Fibroblast of lung (primary cell): ENCODE data around the gene AK8. TPM values are rescaled to one million over a fixed set of nuclear protein-coding genes. Genes with fewer than 3 reads are reported as not detected.

Experiments used
- DNase-seq, 2 donors: peaks; one replicate each; pipeline versions ENCODE4 v3.0.0 to v3.0.0-alpha.2; 2010; ENCODE audit warnings: low read depth in 2 of 2
- H2AFZ ChIP-seq: 2 replicates; pipeline ENCODE4 v1.5.1; 2012; ENCODE audit warnings: low read length, control low read depth, inconsistent platforms
- H3K27ac ChIP-seq: 2 replicates; pipeline ENCODE4 v1.5.1; 2011; ENCODE audit warnings: low read length, control low read depth; ENCODE audit not compliant: insufficient read depth
- H3K27me3 ChIP-seq: 2 replicates; pipeline ENCODE4 v1.5.1; 2011; ENCODE audit warnings: mild to moderate bottlenecking, low read length; ENCODE audit not compliant: control insufficient read depth, insufficient read depth
- H3K36me3 ChIP-seq: 2 replicates; pipeline ENCODE4 v1.5.1; 2011; ENCODE audit warnings: low read length; ENCODE audit not compliant: control insufficient read depth, insufficient read depth
- H3K4me1 ChIP-seq: 2 replicates; pipeline ENCODE4 v1.5.1; 2011; ENCODE audit warnings: low read length; ENCODE audit not compliant: control insufficient read depth, insufficient read depth; ENCODE audit errors: extremely low read depth
- H3K4me2 ChIP-seq: 2 replicates; pipeline ENCODE4 v1.5.1; 2011; ENCODE audit warnings: low read length, control low read depth; ENCODE audit not compliant: insufficient read depth; ENCODE audit errors: extremely low read depth
- H3K4me3 ChIP-seq, 4 experiments: fragments of 200-600 bp in 1 of 4; sonication (generic) in 1 of 4; replicated peaks in 1 of 4; 2 replicates each; pipeline ENCODE4 v1.5.1; 2011 to 2016; ENCODE audit warnings: low read length in 4 of 4, low read depth in 3 of 4, mild to moderate bottlenecking in 3 of 4, control low read depth in 2 of 4, inconsistent platforms in 1 of 4, mixed read lengths in 1 of 4; ENCODE audit not compliant: insufficient read depth in 1 of 4; ENCODE audit errors: control extremely low read depth in 1 of 4
- H3K79me2 ChIP-seq: 2 replicates; pipeline ENCODE4 v1.5.1; 2012; ENCODE audit warnings: mild to moderate bottlenecking, low read length, inconsistent platforms; ENCODE audit not compliant: control insufficient read depth, insufficient read depth
- H3K9ac ChIP-seq: 2 replicates; pipeline ENCODE4 v1.5.1; 2011; ENCODE audit warnings: mild to moderate bottlenecking, low read length, control low read depth; ENCODE audit not compliant: insufficient read depth
- H3K9me3 ChIP-seq: 2 replicates; pipeline ENCODE4 v1.5.1; 2012; ENCODE audit warnings: low read depth, low read length; ENCODE audit not compliant: control insufficient read depth, insufficient read depth
- H4K20me1 ChIP-seq: 2 replicates; pipeline ENCODE4 v1.5.1; 2011; ENCODE audit warnings: low read length; ENCODE audit not compliant: control insufficient read depth, insufficient read depth; ENCODE audit errors: extremely low read depth
- CTCF ChIP-seq, 2 donors: IDR thresholded peaks in 1 of 2; conservative IDR thresholded peaks in 1 of 2; 1 replicate in 1 of 2; 2 replicates in 1 of 2; pipeline ENCODE4 v1.5.1; 2011 to 2012; ENCODE audit warnings: low read length in 2 of 2, control low read depth in 1 of 2, inconsistent platforms in 1 of 2, low read depth in 1 of 2, mild to moderate bottlenecking in 1 of 2
- EZH2 ChIP-seq: IDR thresholded peaks from 2 replicates; pipeline ENCODE4 v1.5.1; 2012; ENCODE audit warnings: low read length, control low read depth, mild to moderate bottlenecking; ENCODE audit errors: missing control alignments
- polyA plus RNA-seq, 2 donors: library from polyadenylated mRNA; depleted of rRNA in 1 of 2; stranded (reverse) in 1 of 2; unstranded in 1 of 2; fragments of >200 nt; gene quantifications; 2 replicates each; pipeline ENCODE4 v1.2.1, GENCODE V29; 2011 to 2012; ENCODE audit warnings: missing spikeins in 1 of 2
- total RNA-seq: library from RNA; depleted of rRNA; stranded (reverse); fragments of >200 nt; gene quantifications from 2 replicates; pipeline ENCODE4 v1.2.1, GENCODE V29; 2014

Gene AK8
- total and polyA plus RNA-seq, 2 donors (not counting 1 experiment from before 2014, with no cell fraction given): 0.17 to 0.50 TPM

- Histone ChIP-seq H3K9me3 (no peaks in the 10 kb centered on the region), H3K36me3 (no peaks in the 10 kb centered on the region), H3K27ac (no peak overlapping the region), H3K4me1 (no peaks in the 10 kb centered on the region), H2AFZ (no peak overlapping the region), H3K4me2 (no peak overlapping the region), H3K27me3 (no peaks in the 10 kb centered on the region), H4K20me1 (no peaks in the 10 kb centered on the region), H3K9ac (no peak overlapping the region), H3K4me3 (no peak overlapping the region), H3K79me2 (no peaks in the 10 kb centered on the region)
- TF ChIP-seq EZH2 (no peak), CTCF (conservative IDR thresholded peaks at IDR 0.05 in 1 of 2, IDR thresholded peaks at IDR 0.05 in 1 of 2; ENCODE audit: low read depth in 1 of 2, low read length in 2 of 2) (no peak)
- DNase-seq: no peak
Measured at GRCh38 chr9:132756214-132756845, 121.8 kb downstream of the AK8 start.

- Histone ChIP-seq H4K20me1 (no peaks in the 10 kb centered on the region), H3K27ac (no peak overlapping the region), H3K9ac (no peak overlapping the region), H3K4me2 (no peak overlapping the region), H3K79me2 (no peaks in the 10 kb centered on the region), H2AFZ (no peak overlapping the region), H3K27me3 (no peaks in the 10 kb centered on the region), H3K4me3 (no peak overlapping the region), H3K9me3 (no peaks in the 10 kb centered on the region), H3K36me3 (no peaks in the 10 kb centered on the region), H3K4me1 (no peaks in the 10 kb centered on the region)
- no peak for TF ChIP-seq EZH2
- DNase-seq: no peak
Measured at GRCh38 chr9:132755096-132755495, 123.0 kb downstream of the AK8 start.

- Histone ChIP-seq H3K36me3 (no peaks in the 10 kb centered on the region), H3K4me2 (no peak overlapping the region), H3K4me3 (no peak overlapping the region), H3K9me3 (no peaks in the 10 kb centered on the region), H3K79me2 (no peaks in the 10 kb centered on the region), H4K20me1 (no peaks in the 10 kb centered on the region), H3K27me3 (no peaks in the 10 kb centered on the region), H2AFZ (no peak overlapping the region), H3K9ac (no peak overlapping the region), H3K4me1 (no peaks in the 10 kb centered on the region), H3K27ac (no peak overlapping the region)
- TF ChIP-seq EZH2: no peak
- no peak for TF ChIP-seq CTCF (conservative IDR thresholded peaks at IDR 0.05 in 1 of 2, IDR thresholded peaks at IDR 0.05 in 1 of 2; ENCODE audit: low read depth in 1 of 2, low read length in 2 of 2)
- no peak for DNase-seq
Measured at GRCh38 chr9:132754236-132754635, 123.8 kb downstream of the AK8 start.
